Measurements from ENCODE around the gene VENTX. TPM values are rescaled to one million over a fixed set of nuclear protein-coding genes. Genes with fewer than 3 reads are reported as not detected.

VENTX gene
- total RNA-seq, 3 donors from 2014 or later (not counting 1 experiment from before 2014, with no cell fraction given): 0.48 to 4.1 (median 0.75) TPM

DNA sequence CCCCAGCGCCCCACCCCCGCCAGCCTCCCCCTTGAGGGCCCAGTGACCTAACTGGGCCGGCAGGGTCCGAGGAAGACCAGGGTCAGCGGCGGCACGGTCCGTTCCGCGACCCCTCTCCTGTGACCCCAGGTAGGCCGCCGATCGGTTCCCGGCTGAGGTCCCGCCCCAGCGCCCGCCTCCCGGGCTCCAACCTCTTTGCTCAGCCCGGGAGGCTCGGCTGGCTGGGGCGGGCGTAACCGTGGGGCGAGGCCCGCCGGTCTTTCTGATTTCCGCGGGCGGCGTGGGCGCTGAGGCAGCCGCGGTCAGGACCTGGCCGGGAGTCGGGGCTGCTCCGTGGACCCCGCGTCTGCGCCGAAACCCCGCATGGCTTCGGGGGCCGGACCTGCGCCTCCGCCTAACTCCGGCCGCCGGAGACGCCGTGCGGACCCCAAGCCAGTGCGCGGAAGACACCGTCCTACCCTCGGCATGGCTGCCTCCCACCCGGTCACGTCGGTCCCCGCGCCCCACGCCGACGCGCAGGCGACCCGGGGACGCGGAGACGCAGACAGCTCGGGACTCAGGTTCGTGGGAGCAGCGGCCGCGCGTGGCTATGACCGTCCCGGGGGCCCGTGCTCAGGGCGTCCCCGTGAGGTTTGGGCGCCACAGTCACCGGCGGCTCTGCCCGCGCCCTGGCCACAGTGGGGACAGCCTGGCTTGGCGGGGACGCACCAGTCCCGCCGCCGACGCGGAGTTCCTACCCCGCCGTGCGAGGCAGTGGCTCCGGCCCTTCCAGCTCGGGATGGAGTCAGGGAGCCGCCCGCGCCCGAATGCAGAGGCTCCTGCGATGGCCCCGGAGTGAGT is 1.0 kb upstream of the VENTX start:
- H3K36me3 ChIP-seq (ENCODE audit: control insufficient read depth, insufficient read depth, low read length): no peaks in the 10 kb centered on the region
- DNase-seq (no peak), ATAC-seq (peak in 1 of 3 donors; percentile 23)
- no peak overlapping the region for H3K27ac ChIP-seq (ENCODE audit: low read length)
- H3K9me3 ChIP-seq (ENCODE audit: control insufficient read depth, insufficient read depth, low read length): no peaks in the 10 kb centered on the region
- Mint-ChIP-seq H3K36me3 (no peaks in the 10 kb centered on the region), H3K27ac (no peak overlapping the region), H3K4me1 (peaks cover 6 to 29% of the 10 kb centered on the region in 2 donors), H3K27me3 (ENCODE audit: low read depth in 2 of 2) (peaks cover 32 to 47% of the 10 kb centered on the region in 2 donors), H3K9me3 (no peaks in the 10 kb centered on the region), H3K4me3 (no peak overlapping the region)
- WGBS (ENCODE audit: insufficient coverage): 3% methylated on average over 103 of the region's 103 CpGs
- H3K4me3 ChIP-seq (ENCODE audit: low read length): no peak overlapping the region
- H3K27me3 ChIP-seq (ENCODE audit: control insufficient read depth, insufficient read depth, low read length): peaks cover 30% of the 10 kb centered on the region
- intact Hi-C loops (cut with micrococcal nuclease): no loop called here
- TF ChIP-seq, protein P1, sequence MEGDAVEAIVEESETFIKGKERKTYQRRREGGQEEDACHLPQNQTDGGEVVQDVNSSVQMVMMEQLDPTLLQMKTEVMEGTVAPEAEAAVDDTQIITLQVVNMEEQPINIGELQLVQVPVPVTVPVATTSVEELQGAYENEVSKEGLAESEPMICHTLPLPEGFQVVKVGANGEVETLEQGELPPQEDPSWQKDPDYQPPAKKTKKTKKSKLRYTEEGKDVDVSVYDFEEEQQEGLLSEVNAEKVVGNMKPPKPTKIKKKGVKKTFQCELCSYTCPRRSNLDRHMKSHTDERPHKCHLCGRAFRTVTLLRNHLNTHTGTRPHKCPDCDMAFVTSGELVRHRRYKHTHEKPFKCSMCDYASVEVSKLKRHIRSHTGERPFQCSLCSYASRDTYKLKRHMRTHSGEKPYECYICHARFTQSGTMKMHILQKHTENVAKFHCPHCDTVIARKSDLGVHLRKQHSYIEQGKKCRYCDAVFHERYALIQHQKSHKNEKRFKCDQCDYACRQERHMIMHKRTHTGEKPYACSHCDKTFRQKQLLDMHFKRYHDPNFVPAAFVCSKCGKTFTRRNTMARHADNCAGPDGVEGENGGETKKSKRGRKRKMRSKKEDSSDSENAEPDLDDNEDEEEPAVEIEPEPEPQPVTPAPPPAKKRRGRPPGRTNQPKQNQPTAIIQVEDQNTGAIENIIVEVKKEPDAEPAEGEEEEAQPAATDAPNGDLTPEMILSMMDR (IDR thresholded peaks at IDR 0.05): no peak
- H3K4me1 ChIP-seq (ENCODE audit: control insufficient read depth, insufficient read depth, low read length): peaks cover 39% of the 10 kb centered on the region

DNA sequence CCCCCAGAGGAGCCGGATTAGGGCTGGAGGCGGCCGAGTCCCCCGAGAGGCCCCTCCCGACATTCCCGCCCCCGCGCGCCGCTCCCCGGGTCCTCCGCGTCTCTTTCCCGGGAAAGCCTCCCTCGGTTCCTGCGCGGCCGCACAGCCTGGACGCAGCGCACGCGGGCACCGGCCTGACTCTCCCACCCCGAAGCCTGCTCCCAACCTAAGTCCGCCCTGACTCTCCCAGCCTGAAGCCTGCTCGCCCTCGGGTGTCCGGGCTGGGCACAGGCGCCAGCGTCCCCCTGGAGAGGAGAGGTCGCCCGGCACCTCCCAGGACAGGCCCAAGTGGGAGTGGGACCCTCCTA is 441 bp upstream of the VENTX start:
- H3K27ac ChIP-seq (ENCODE audit: low read length): no peak overlapping the region
- H3K4me3 Mint-ChIP-seq: peak overlapping the region; percentile 50
- no peak overlapping the region for H3K4me3 ChIP-seq (ENCODE audit: low read length)
- 13% methylated on average over 32 of the region's 32 CpGs for WGBS (ENCODE audit: insufficient coverage)
- DNase-seq (no peak), ATAC-seq (no peak)
- H3K4me1 Mint-ChIP-seq: peaks cover 6 to 33% of the 10 kb centered on the region in 2 donors
- H3K27ac Mint-ChIP-seq: no peak overlapping the region
- no peaks in the 10 kb centered on the region for H3K9me3 ChIP-seq (ENCODE audit: control insufficient read depth, insufficient read depth, low read length)
- peaks cover 26 to 47% of the 10 kb centered on the region in 2 donors for H3K27me3 Mint-ChIP-seq (ENCODE audit: low read depth in 2 of 2)
- H3K36me3 ChIP-seq (ENCODE audit: control insufficient read depth, insufficient read depth, low read length): no peaks in the 10 kb centered on the region
- intact Hi-C loops (cut with micrococcal nuclease): no loop called here
- TF ChIP-seq, protein P1 (IDR thresholded peaks at IDR 0.05): no peak
- H3K27me3 ChIP-seq (ENCODE audit: control insufficient read depth, insufficient read depth, low read length): peaks cover 25% of the 10 kb centered on the region
- peaks cover 45% of the 10 kb centered on the region for H3K4me1 ChIP-seq (ENCODE audit: control insufficient read depth, insufficient read depth, low read length)
- no peaks in the 10 kb centered on the region for H3K36me3 Mint-ChIP-seq
- no peaks in the 10 kb centered on the region for H3K9me3 Mint-ChIP-seq

DNA sequence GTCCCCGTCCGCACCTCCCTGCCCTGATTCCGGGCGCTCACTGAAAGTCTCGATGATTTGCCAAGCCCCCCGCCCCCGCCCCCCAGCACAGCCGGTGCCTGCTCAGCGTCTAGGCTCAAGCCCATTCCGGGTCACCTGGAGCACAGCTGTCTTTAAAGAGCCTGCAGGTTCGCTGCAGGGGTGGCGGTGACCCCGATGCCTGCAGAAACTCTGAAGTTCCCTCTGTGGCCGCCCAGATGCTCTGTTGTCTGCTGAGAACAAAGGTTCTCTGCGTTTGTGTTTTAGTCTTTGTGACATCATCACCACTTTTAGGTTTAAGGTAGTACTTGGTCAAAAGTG is 780 bp downstream of the VENTX start:
- Mint-ChIP-seq H3K27ac (no peak overlapping the region), H3K27me3 (ENCODE audit: low read depth in 2 of 2) (peaks cover 23 to 51% of the 10 kb centered on the region in 2 donors), H3K4me1 (peaks cover 6 to 44% of the 10 kb centered on the region in 2 donors), H3K36me3 (no peaks in the 10 kb centered on the region), H3K9me3 (no peaks in the 10 kb centered on the region), H3K4me3 (peak overlapping the region; percentile 28)
- intact Hi-C loops (cut with micrococcal nuclease): no loop called here
- H3K4me1 ChIP-seq (ENCODE audit: control insufficient read depth, insufficient read depth, low read length): peaks cover 47% of the 10 kb centered on the region
- no peak overlapping the region for H3K4me3 ChIP-seq (ENCODE audit: low read length)
- H3K27ac ChIP-seq (ENCODE audit: low read length): no peak overlapping the region
- no peak for DNase-seq
- no peaks in the 10 kb centered on the region for H3K36me3 ChIP-seq (ENCODE audit: control insufficient read depth, insufficient read depth, low read length)
- no peak for ATAC-seq
- no peaks in the 10 kb centered on the region for H3K9me3 ChIP-seq (ENCODE audit: control insufficient read depth, insufficient read depth, low read length)
- WGBS (ENCODE audit: insufficient coverage): 79% methylated on average over 15 of the region's 15 CpGs
- TF ChIP-seq, protein P1 (IDR thresholded peaks at IDR 0.05): no peak
- peaks cover 24% of the 10 kb centered on the region for H3K27me3 ChIP-seq (ENCODE audit: control insufficient read depth, insufficient read depth, low read length)

DNA sequence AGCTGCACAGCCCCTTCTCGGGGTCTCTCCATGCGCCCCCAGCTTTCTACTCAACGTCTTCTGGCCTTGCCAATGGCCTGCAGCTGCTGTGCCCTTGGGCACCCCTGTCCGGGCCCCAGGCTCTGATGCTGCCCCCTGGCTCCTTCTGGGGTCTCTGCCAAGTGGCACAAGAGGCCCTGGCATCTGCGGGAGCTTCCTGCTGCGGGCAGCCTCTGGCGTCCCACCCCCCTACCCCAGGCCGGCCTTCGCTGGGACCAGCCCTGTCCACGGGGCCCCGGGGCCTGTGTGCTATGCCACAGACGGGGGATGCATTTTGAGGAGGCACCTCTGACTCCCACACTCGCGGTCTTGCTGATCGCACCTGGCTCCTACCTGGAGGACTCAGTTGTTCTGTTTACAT is 2.3 kb downstream of the VENTX start:
- H3K4me1 Mint-ChIP-seq: peaks cover 6 to 43% of the 10 kb centered on the region in 2 donors
- no peaks in the 10 kb centered on the region for H3K36me3 Mint-ChIP-seq
- DNase-seq (no peak), ATAC-seq (no peak)
- peaks cover 24% of the 10 kb centered on the region for H3K27me3 ChIP-seq (ENCODE audit: control insufficient read depth, insufficient read depth, low read length)
- H3K27ac Mint-ChIP-seq: no peak overlapping the region
- H3K4me1 ChIP-seq (ENCODE audit: control insufficient read depth, insufficient read depth, low read length): peaks cover 45% of the 10 kb centered on the region
- H3K36me3 ChIP-seq (ENCODE audit: control insufficient read depth, insufficient read depth, low read length): no peaks in the 10 kb centered on the region
- no peaks in the 10 kb centered on the region for H3K9me3 Mint-ChIP-seq
- intact Hi-C loops (cut with micrococcal nuclease): no loop called here
- no peaks in the 10 kb centered on the region for H3K9me3 ChIP-seq (ENCODE audit: control insufficient read depth, insufficient read depth, low read length)
- WGBS (ENCODE audit: insufficient coverage): 44% methylated on average over 15 of the region's 15 CpGs
- no peak overlapping the region for H3K4me3 Mint-ChIP-seq
- H3K27ac ChIP-seq (ENCODE audit: low read length): no peak overlapping the region
- TF ChIP-seq, protein P1 (IDR thresholded peaks at IDR 0.05): no peak
- H3K4me3 ChIP-seq (ENCODE audit: low read length): no peak overlapping the region
- peaks cover 17 to 45% of the 10 kb centered on the region in 2 donors for H3K27me3 Mint-ChIP-seq (ENCODE audit: low read depth in 2 of 2)

All from natural killer cell (primary cell).